K562 (cell line): ENCODE measurements around the gene COX19. TPM values are rescaled to one million over a fixed set of nuclear protein-coding genes. Genes with fewer than 3 reads are reported as not detected.

Experiments
- FOXJ2 ChIP-seq: fragments of 200-800 bp; sonication (Bioruptor generic); IDR thresholded peaks from 2 replicates; pipeline ENCODE4 v1.6.1; 2016; ENCODE audit warnings: missing genetic modification characterization, missing compliant biosample characterization
- FOXM1 ChIP-seq, 2 experiments: fragments of 450-650 bp in 1 of 2; sonication (generic) in 1 of 2; formaldehyde crosslinking in 1 of 2; IDR thresholded peaks; 2 replicates each; pipeline versions ENCODE4 v1.6.1 to v1.9.0; 2017 to 2022; ENCODE audit warnings: low read depth in 2 of 2, mild to moderate bottlenecking in 2 of 2, missing genetic modification reagents in 1 of 2, moderate library complexity in 1 of 2
- NEUROD1 ChIP-seq: fragments of 150-350 bp; IDR thresholded peaks from 2 replicates; pipeline ENCODE4 v1.6.1; 2014; ENCODE audit warnings: borderline replicate concordance, low read length, low read depth; ENCODE audit not compliant: partially characterized antibody
- POLR2AphosphoS2 ChIP-seq: IDR thresholded peaks from 2 replicates; pipeline ENCODE4 v1.6.1; 2012; ENCODE audit warnings: low read length, improper control_type of control experiment
- PTRF ChIP-seq: fragments of 450-650 bp; IDR thresholded peaks from 2 replicates; pipeline ENCODE4 v1.6.1; 2016; ENCODE audit warnings: mild to moderate bottlenecking, missing genetic modification characterization, missing compliant biosample characterization
- PTTG1 ChIP-seq: fragments of 450-650 bp; IDR thresholded peaks from 2 replicates; pipeline ENCODE4 v1.6.1; 2016; ENCODE audit warnings: low read depth, mild to moderate bottlenecking, missing genetic modification characterization, missing compliant biosample characterization
- RBM14 ChIP-seq: fragments of 200-400 bp; formaldehyde crosslinking; IDR thresholded peaks from 2 replicates; pipeline ENCODE4 v1.6.1; 2018; ENCODE audit warnings: low read depth, mild to moderate bottlenecking, low read length, moderate library complexity, borderline replicate concordance; ENCODE audit not compliant: insufficient read depth
- TCF7 ChIP-seq: sonication (generic); IDR thresholded peaks from 2 replicates; pipeline ENCODE4 v1.6.1; 2016; ENCODE audit warnings: antibody characterized with exemption, borderline replicate concordance
- YBX1 ChIP-seq: fragments of 450-650 bp; IDR thresholded peaks from 2 replicates; pipeline ENCODE4 v1.7.1; 2016; ENCODE audit warnings: mild to moderate bottlenecking
- ZNF263 ChIP-seq: sonication (generic); formaldehyde crosslinking; IDR thresholded peaks from 2 replicates; pipeline ENCODE4 v1.8.0; 2022; ENCODE audit warnings: mild to moderate bottlenecking, missing genetic modification reagents, borderline replicate concordance
- ZNF589 ChIP-seq: fragments of 200-800 bp; sonication (Bioruptor generic); IDR thresholded peaks from 2 replicates; pipeline ENCODE4 v1.6.1; 2016; ENCODE audit warnings: low read depth, missing genetic modification characterization, missing compliant biosample characterization
- polyA plus RNA-seq, 8 experiments: library from polyadenylated mRNA; depleted of rRNA in 4 of 8; stranded (reverse) in 5 of 8; unstranded in 3 of 8; fragments of >200 nt; fragmentation: Nextera tagmentation in 2 of 8; fragmentation: Illumina TruSeq in 1 of 8; extraction: Ambion mirVana in 2 of 8; extraction: Trizol in 1 of 8; gene quantifications; 2 replicates each; pipeline versions ENCODE4 v1.2.1 to v1.2.3, GENCODE V29; 2011 to 2014; ENCODE audit warnings: inconsistent platforms in 1 of 8, missing spikeins in 1 of 8
- total RNA-seq, 7 experiments: library from RNA; depleted of rRNA in 6 of 7; stranded (reverse); fragments of >200 nt in 6 of 7; fragmentation: Illumina TruSeq in 2 of 7; extraction: Trizol in 2 of 7; gene quantifications; 2 replicates each; pipeline versions ENCODE4 v1.2.1 to v1.2.3, GENCODE V29; 2011 to 2021; ENCODE audit warnings: low replicate concordance in 1 of 7
- TF ChIP-seq, protein P1 (sequence below): fragments of 250-450 bp; sonication (Bioruptor Pico); IDR thresholded peaks from 2 replicates; pipeline ENCODE4 v1.8.0; 2021; ENCODE audit warnings: mild to moderate bottlenecking, moderate library complexity
- TF ChIP-seq, protein P2 (sequence below): fragments of 450-650 bp; IDR thresholded peaks from 2 replicates; pipeline ENCODE4 v1.6.1; 2014; ENCODE audit warnings: low read depth, mild to moderate bottlenecking, moderate library complexity, borderline replicate concordance
- TF ChIP-seq, protein P3 (sequence below): sonication (generic); formaldehyde crosslinking; IDR thresholded peaks from 2 replicates; pipeline ENCODE4 v1.8.0; 2022; ENCODE audit warnings: mild to moderate bottlenecking, missing genetic modification reagents
- TF ChIP-seq, protein P4 (sequence below): sonication (generic); formaldehyde crosslinking; IDR thresholded peaks from 2 replicates; pipeline ENCODE4 v1.8.0; 2023; ENCODE audit warnings: mild to moderate bottlenecking, missing genetic modification reagents

Gene COX19
- total and polyA plus RNA-seq, 9 of the 15 experiments (the other 6 are each of a cell fraction or from before 2014, with no cell fraction given) = 5.2 to 10.5 (median 7.9) TPM

DNA sequence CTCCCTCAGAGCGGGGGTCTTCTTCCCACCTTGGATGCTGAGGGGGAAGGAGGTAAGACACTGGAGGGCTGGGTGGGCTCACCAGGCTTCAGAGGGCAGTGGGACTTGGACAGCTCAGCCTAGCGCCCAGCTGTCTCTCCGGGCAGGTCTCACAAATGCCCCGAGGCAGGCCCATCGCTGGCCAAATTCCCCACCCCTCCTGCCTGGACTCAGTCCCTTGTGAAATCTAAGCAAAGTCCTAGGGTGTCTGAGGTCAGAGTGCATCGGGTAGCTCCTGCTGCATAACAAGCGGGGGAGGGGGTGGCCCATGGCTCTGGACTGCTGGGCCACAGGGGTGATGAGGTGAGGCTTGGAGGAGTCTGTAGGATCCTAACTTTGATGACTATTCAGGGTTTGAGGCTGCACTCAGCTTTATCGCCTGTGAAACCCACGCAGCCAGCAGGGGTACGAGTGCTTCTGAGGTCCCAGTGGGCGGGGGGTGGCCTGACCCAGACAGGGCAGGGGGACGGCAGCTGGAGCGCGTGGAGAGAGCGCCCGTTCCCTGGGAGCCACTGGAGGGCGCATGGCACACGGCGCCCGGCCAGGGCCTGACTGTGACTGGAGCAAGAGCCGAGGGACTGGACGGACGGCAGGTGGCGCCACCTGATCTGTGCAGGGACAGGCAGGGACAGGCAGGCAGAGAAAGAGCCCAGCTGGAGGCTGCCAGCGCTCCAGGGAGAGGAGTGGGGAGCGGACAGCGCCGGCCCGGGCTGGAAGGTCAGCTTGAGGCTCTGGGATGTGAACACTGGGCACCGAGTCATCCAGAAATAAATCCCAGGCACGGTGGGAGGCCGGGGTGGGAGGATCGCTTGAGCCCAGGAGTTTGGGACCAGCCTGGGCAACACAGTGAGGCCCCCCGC lies 17.6 kb upstream of the COX19 start (continued):
- TF ChIP-seq, protein P1, sequence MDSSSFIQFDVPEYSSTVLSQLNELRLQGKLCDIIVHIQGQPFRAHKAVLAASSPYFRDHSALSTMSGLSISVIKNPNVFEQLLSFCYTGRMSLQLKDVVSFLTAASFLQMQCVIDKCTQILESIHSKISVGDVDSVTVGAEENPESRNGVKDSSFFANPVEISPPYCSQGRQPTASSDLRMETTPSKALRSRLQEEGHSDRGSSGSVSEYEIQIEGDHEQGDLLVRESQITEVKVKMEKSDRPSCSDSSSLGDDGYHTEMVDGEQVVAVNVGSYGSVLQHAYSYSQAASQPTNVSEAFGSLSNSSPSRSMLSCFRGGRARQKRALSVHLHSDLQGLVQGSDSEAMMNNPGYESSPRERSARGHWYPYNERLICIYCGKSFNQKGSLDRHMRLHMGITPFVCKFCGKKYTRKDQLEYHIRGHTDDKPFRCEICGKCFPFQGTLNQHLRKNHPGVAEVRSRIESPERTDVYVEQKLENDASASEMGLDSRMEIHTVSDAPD (CRISPR knock-in tag) = no peak
- TF ChIP-seq POLR2AphosphoS2 (peak; percentile 75), PTTG1 (tag) (no peak), NEUROD1 (peak; percentile 71), TCF7 (no peak), FOXM1 (IDR thresholded peaks at IDR 0.05; ENCODE audit: low read depth) (no peak), FOXM1 (CRISPR knock-in tag; IDR thresholded peaks at IDR 0.05; ENCODE audit: low read depth) (no peak), ZNF589 (no peak), FOXJ2 (tag) (no peak), ZNF263 (CRISPR knock-in tag) (peak; percentile 74; the same call in 1 of the 2 replicates), YBX1 (no peak), PTRF (tag) (no peak), RBM14 (0 out of 2 replicates have a peak, but pooled peaks have one; percentile 65)
- TF ChIP-seq, protein P2, sequence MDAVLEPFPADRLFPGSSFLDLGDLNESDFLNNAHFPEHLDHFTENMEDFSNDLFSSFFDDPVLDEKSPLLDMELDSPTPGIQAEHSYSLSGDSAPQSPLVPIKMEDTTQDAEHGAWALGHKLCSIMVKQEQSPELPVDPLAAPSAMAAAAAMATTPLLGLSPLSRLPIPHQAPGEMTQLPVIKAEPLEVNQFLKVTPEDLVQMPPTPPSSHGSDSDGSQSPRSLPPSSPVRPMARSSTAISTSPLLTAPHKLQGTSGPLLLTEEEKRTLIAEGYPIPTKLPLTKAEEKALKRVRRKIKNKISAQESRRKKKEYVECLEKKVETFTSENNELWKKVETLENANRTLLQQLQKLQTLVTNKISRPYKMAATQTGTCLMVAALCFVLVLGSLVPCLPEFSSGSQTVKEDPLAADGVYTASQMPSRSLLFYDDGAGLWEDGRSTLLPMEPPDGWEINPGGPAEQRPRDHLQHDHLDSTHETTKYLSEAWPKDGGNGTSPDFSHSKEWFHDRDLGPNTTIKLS = no peak
- TF ChIP-seq, protein P3, sequence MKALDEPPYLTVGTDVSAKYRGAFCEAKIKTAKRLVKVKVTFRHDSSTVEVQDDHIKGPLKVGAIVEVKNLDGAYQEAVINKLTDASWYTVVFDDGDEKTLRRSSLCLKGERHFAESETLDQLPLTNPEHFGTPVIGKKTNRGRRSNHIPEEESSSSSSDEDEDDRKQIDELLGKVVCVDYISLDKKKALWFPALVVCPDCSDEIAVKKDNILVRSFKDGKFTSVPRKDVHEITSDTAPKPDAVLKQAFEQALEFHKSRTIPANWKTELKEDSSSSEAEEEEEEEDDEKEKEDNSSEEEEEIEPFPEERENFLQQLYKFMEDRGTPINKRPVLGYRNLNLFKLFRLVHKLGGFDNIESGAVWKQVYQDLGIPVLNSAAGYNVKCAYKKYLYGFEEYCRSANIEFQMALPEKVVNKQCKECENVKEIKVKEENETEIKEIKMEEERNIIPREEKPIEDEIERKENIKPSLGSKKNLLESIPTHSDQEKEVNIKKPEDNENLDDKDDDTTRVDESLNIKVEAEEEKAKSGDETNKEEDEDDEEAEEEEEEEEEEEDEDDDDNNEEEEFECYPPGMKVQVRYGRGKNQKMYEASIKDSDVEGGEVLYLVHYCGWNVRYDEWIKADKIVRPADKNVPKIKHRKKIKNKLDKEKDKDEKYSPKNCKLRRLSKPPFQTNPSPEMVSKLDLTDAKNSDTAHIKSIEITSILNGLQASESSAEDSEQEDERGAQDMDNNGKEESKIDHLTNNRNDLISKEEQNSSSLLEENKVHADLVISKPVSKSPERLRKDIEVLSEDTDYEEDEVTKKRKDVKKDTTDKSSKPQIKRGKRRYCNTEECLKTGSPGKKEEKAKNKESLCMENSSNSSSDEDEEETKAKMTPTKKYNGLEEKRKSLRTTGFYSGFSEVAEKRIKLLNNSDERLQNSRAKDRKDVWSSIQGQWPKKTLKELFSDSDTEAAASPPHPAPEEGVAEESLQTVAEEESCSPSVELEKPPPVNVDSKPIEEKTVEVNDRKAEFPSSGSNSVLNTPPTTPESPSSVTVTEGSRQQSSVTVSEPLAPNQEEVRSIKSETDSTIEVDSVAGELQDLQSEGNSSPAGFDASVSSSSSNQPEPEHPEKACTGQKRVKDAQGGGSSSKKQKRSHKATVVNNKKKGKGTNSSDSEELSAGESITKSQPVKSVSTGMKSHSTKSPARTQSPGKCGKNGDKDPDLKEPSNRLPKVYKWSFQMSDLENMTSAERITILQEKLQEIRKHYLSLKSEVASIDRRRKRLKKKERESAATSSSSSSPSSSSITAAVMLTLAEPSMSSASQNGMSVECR = peak; percentile 71; the same call in 1 of the 2 replicates
- TF ChIP-seq, protein P4, sequence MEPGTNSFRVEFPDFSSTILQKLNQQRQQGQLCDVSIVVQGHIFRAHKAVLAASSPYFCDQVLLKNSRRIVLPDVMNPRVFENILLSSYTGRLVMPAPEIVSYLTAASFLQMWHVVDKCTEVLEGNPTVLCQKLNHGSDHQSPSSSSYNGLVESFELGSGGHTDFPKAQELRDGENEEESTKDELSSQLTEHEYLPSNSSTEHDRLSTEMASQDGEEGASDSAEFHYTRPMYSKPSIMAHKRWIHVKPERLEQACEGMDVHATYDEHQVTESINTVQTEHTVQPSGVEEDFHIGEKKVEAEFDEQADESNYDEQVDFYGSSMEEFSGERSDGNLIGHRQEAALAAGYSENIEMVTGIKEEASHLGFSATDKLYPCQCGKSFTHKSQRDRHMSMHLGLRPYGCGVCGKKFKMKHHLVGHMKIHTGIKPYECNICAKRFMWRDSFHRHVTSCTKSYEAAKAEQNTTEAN (CRISPR knock-in tag) = 0 out of 2 replicates have a peak, but pooled peaks have one; percentile 34
